HEK293T (cell line): ENCODE results near the gene SMIM41.
"Not testable (repeated sequence)": the region's sequence is repeated elsewhere in the genome, so short reads cannot be mapped to it uniquely, and the experiment has no call there.

Source experiments
- CTCF ChIA-PET: fragments of 350-600 bp; formaldehyde crosslinking; extraction: SDS; loops from one replicate; lab custom pipeline; 2021; ENCODE audit warnings: antibody characterized with exemption, inconsistent platforms; lab: Yijun Ruan, JAX
- POLR2A ChIA-PET: fragments of 350-600 bp; formaldehyde crosslinking; extraction: SDS; loops from one replicate; lab custom pipeline; 2020; ENCODE audit warnings: antibody characterized with exemption, inconsistent platforms; lab: Yijun Ruan, JAX
- DNase-seq: peaks from one replicate; pipeline ENCODE4 v3.0.0; 2012; ENCODE audit warnings: mixed read lengths; ENCODE audit errors: extremely low spot score
- ARNT ChIP-seq: fragments of 450-650 bp; IDR thresholded peaks from 2 replicates; pipeline ENCODE4 v1.6.1; 2017; ENCODE audit warnings: mild to moderate bottlenecking
- BHLHE40 ChIP-seq: fragments of 450-650 bp; IDR thresholded peaks from 2 replicates; pipeline ENCODE4 v1.6.1; 2016; ENCODE audit warnings: mild to moderate bottlenecking, moderate library complexity, borderline replicate concordance
- CTBP1 ChIP-seq: fragments of 450-650 bp; IDR thresholded peaks from 2 replicates; pipeline ENCODE4 v1.6.1; 2016; ENCODE audit warnings: borderline replicate concordance
- ELF4 ChIP-seq: fragments of 450-650 bp; IDR thresholded peaks from 2 replicates; pipeline ENCODE4 v1.6.1; 2017; ENCODE audit warnings: antibody characterized with exemption
- FOXA1 ChIP-seq: fragments of 450-650 bp; IDR thresholded peaks from 2 replicates; pipeline ENCODE4 v1.6.1; 2016; ENCODE audit warnings: mild to moderate bottlenecking
- FOXK2 ChIP-seq: fragments of 450-650 bp; IDR thresholded peaks from 2 replicates; pipeline ENCODE4 v1.6.1; 2016; ENCODE audit warnings: mild to moderate bottlenecking
- FOXM1 ChIP-seq: fragments of 450-650 bp; IDR thresholded peaks from 2 replicates; pipeline ENCODE4 v1.6.1; 2017; ENCODE audit warnings: mild to moderate bottlenecking, borderline replicate concordance
- HDGF ChIP-seq: fragments of 450-650 bp; IDR thresholded peaks from 2 replicates; pipeline ENCODE4 v1.6.1; 2017; ENCODE audit warnings: antibody characterized with exemption, borderline replicate concordance
- L3MBTL2 ChIP-seq: fragments of 450-650 bp; conservative IDR thresholded peaks from 2 replicates; pipeline ENCODE4 v1.6.1; 2016; ENCODE audit warnings: mild to moderate bottlenecking
- LEF1 ChIP-seq: fragments of 450-650 bp; IDR thresholded peaks from 2 replicates; pipeline ENCODE4 v1.6.1; 2017; ENCODE audit warnings: mild to moderate bottlenecking, borderline replicate concordance
- NFRKB ChIP-seq: fragments of 450-650 bp; IDR thresholded peaks from 2 replicates; pipeline ENCODE4 v1.6.1; 2016; ENCODE audit warnings: mild to moderate bottlenecking, moderate library complexity
- SUZ12 ChIP-seq: fragments of 450-650 bp; IDR thresholded peaks from 2 replicates; pipeline ENCODE4 v1.6.1; 2016; ENCODE audit warnings: mild to moderate bottlenecking
- TARDBP ChIP-seq: fragments of 450-650 bp; IDR thresholded peaks from 2 replicates; pipeline ENCODE4 v1.6.1; 2016
- ZNF384 ChIP-seq: fragments of 450-650 bp; IDR thresholded peaks from 2 replicates; pipeline ENCODE4 v1.6.1; 2016
- TF ChIP-seq, protein P1 (sequence below): fragments of 450-650 bp; IDR thresholded peaks from 2 replicates; pipeline ENCODE4 v1.6.1; 2016

Gene SMIM41

DNA sequence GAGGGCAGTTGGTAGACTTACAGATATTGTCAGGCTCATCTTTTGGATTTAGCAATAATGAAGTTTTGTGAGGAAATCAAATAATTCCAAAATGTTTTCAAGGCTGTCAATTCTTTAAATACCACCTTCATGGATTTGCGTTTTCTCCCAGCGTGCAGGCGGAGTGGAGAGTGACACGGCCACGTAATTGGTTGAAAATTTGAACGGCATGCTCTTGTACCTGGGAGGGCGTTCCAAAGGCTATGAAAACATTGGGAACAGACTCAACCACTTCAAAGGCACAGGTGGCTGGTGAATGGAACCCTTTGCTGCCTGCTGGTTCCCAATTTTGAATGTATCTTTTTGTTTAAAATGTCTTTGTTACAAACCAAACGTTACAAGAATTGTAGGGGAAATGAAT is 12.4 kb downstream of the SMIM41 start:
- ChIA-PET POLR2A (no interaction called here), CTCF (interaction anchor here (1.0 to 1.2 kb wide), 2 partner anchors 9 to 67 kb away, joined by 3 to 5 read pairs; no protein-coding TSS in a partner anchor)
- no peak for DNase-seq
- no peak for TF ChIP-seq ELF4
- no peak for TF ChIP-seq TARDBP
- TF ChIP-seq NFRKB = no peak
- no peak for TF ChIP-seq FOXK2
- no peak for TF ChIP-seq ARNT

DNA sequence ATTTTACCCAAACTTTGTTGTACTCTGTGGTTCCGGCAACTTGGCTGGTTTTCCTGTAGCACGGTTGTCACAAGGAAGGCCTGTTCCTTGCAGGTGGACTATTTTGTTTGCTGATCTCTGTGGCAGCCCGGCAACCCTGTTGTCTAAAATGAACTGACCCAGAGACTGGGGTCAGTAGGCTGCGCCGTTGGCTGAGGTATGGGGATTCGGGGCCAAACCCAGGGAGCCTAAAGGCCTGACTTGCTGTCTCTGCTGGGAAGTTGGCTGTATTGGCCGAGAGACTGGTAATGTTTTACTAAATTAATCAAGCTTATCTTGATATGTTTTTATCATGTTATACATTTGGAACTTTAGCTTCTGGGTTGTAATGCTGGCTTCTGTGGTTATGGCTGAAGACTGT is 13.8 kb downstream of the SMIM41 start:
- TF ChIP-seq NFRKB = no peak
- TF ChIP-seq FOXA1 = no peak
- no peak for TF ChIP-seq ARNT
- TF ChIP-seq FOXM1 = no peak
- no peak for TF ChIP-seq ZNF384
- CTCF ChIA-PET = interaction anchor here (1.7 kb wide), 1 partner anchor 68 kb away, joined by 8 read pairs; no protein-coding TSS in a partner anchor
- no peak for DNase-seq
- POLR2A ChIA-PET = no interaction called here

DNA sequence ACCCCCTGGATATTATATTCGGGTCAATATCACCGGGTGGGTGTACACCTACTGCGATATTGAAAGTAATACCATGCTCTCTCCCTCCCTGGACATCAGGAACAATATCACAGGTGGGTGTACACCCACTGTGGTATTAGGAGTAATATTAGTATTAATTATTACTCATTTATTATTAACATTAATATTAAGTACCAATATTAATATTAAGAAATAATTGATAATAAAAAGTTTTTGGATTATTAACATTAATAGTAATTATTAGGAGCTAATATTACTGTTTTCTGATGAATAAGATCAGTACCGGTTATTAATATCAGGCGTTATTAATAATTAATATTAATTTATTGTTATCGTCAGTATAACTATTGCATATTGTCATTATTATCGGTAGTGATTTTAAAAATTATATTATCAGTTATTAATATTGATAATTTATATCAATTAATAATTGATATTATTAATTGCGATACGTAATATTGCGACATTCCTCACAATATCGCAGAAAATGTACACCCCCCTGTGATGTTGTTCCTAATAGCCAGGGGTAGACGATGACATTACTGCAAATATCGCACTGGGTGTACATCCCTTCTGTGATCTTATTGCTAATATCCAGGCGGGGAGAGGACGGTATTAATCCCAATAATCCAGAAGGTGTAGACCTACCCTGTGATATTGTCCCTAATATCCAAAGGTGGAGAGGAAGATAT is 17.0 kb downstream of the SMIM41 start:
- DNase-seq = no peak
- POLR2A ChIA-PET = no interaction called here
- CTCF ChIA-PET = no interaction called here
- TF ChIP-seq ZNF384 = no peak
- no peak for TF ChIP-seq HDGF
- TF ChIP-seq FOXM1 = no peak
- TF ChIP-seq, protein P1, sequence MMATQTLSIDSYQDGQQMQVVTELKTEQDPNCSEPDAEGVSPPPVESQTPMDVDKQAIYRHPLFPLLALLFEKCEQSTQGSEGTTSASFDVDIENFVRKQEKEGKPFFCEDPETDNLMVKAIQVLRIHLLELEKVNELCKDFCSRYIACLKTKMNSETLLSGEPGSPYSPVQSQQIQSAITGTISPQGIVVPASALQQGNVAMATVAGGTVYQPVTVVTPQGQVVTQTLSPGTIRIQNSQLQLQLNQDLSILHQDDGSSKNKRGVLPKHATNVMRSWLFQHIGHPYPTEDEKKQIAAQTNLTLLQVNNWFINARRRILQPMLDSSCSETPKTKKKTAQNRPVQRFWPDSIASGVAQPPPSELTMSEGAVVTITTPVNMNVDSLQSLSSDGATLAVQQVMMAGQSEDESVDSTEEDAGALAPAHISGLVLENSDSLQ = no peak
- TF ChIP-seq BHLHE40 = no peak
- TF ChIP-seq LEF1 = no peak
- TF ChIP-seq ARNT = no peak

DNA sequence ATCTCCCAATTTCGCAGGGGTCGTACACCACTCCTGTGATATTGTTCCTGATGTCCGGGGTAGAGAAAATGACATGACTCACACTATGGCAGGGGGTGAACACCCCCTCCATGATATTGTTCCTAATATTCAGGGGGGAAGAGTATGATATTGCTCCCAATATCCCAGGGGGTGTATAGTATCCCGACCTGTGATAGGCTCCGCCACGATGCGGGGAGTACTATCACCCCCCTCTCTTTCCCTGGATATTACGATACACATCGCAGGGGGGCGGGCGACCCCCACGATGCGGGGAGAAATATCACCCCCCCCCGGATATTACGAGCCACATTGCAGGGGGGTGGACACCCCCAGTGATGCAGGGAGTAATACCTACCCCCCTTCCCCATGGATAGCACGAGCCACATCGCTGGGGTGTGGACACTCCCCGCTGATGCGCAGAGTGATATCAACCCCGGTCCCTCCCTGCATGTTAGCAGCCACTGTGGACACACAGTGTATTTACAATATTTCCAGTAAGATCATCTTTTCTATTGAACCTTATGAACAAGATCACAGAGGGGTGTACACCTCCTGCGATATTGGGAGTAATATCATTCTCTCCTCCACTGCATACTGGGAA is 17.7 kb downstream of the SMIM41 start:
- ChIA-PET POLR2A (no interaction called here), CTCF (no interaction called here)
- TF ChIP-seq FOXA1 (no peak), ARNT (no peak), L3MBTL2 (no peak), FOXM1 (no peak), FOXK2 (no peak), CTBP1 (no peak), LEF1 (no peak), HDGF (no peak), SUZ12 (no peak), TARDBP (no peak)
- TF ChIP-seq, protein P1 = no peak
- DNase-seq = no peak

DNA sequence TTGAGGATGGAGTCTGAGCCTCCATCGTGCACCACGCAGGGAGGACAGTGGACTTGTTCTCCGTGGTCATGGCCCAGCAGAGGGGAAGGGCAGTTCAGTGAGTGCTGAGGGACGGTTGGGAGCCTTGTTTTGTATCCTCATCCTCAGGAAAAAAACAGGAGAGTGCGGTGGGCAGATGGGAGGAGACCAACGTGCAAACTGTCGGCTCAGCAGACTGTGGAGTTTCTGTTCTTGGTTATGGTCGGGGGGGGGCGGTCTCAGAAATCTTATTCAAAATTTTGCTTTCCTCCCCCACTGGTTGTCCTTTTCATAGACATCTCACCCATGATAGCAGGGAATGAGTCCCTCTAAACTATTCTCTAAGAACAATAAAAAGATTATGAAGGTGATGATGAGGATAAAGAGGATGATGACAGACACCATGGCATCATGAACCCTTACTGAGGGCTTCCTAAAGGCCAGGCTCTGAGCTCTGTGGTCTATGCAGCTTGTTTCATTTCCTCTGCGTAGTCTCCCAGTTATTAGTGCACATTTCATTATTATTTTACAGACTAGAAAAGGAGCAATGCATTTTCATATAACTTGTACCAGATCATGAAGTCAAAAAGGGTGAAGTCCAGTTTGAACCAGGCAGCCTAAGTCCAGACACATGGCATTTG is 25.1 kb downstream of the SMIM41 start:
- CTCF ChIA-PET, POLR2A ChIA-PET, DNase-seq: not testable (repeated sequence)

DNA sequence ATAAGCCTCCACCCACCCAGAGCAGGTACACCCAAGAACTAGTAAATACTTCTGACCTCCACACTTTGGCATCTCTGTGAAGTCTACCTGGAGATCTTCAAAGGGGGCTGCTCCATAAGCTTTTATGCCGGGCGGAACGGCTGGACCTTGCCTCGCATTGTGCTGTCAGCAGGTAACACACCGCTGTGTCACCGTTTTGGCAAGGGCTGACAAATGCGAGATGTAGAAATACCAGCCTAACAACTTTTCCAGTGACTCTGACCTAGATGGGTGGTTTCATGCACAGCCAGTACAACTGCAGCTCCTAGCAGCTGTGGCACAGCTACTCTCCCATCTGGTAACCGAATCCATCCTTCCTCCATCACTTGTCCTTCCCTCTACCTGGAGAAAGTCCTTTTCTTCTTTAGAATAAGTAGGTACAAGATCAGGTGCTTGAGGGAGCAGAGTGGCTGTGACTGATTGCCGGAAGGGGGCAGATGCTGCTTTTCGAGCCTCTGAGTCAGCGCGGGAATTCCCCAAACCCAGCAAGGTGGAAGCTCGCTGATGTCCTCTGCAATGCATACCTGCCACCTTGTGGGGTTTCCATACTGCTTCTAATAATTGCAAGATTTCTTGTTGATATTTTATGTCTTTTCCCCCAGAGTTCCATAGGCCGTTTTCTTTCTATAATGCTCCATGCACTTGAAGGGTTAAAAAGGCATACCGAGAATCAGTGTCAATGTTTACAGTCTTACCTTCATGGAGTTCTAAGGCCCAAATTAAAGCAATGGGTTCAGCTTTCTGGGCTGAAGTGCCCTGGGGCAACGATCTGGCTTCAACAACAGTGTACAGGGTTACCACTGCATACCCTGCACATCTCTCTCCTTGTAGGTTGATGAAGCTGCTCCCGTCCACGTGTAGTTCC is 37.0 kb downstream of the SMIM41 start:
- POLR2A ChIA-PET, DNase-seq: not testable (repeated sequence)
- CTCF ChIA-PET = interaction anchor here (2.2 kb wide), 1 partner anchor 91 kb away, joined by 10 read pairs; no protein-coding TSS in a partner anchor

DNA sequence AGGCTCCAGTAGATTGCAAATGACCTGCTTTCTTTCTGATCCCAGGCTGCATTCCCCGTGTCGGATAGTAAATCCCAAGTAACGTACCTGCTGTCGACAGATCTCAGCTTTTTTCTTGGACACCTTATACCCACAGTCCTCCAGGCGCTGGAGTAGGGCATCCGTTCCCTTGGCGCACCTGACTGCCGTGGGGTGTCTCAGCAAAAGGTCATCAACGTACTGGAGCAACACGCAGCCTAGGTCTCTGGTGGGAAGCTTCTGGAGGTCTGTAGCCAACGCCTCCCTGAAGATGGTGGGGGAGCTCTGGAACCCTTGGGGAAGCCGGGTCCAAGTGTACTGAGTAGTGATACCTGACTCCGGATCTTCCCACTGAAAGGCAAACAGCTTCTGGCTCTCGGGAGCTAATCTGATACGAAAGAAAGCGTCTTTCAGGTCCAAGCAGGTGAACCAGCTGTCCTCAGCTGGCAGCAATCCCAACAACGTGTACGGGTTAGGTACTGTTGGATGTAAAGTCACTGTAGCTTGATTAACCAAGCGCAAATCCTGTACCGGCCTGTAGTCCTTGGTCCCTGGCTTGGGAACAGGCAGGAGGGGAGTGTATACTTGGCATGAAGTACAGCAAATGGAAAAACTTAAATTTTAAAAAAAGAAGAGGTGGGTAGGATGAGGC is 38.4 kb downstream of the SMIM41 start:
- CTCF ChIA-PET = interaction anchor here (0.6 to 2.2 kb wide), 3 partner anchors 91 to 223 kb away, joined by 3 to 10 read pairs (median 3); no protein-coding TSS in a partner anchor
- DNase-seq, POLR2A ChIA-PET: not testable (repeated sequence)
